Gastroesophageal sphincter (tissue), 4 donors: ENCODE measurements around the gene DUSP9. TPM values are rescaled to one million over a fixed set of nuclear protein-coding genes. Genes with fewer than 3 reads are reported as not detected.
A peak's percentile ranks its signal among the peaks of the same experiment; 100 is the strongest.

Source experiments
- ATAC-seq: fragments of 150-250 bp; one replicate; pipeline ENCODE4 v1.9.1; 2016; ENCODE audit warnings: mild to moderate bottlenecking, moderate library complexity
- H3K27ac ChIP-seq, 4 donors: fragments of 200-600 bp; sonication (generic) in 3 of 4; 1 replicate in 3 of 4; 2 replicates in 1 of 4; pipeline ENCODE4 v1.5.1; 2016 to 2019
- H3K27me3 ChIP-seq: fragments of 200-600 bp; sonication (generic); one replicate; pipeline ENCODE4 v1.5.1; 2019
- H3K36me3 ChIP-seq, 2 donors: fragments of 200-600 bp; sonication (generic); one replicate each; pipeline ENCODE4 v1.5.1; 2019; ENCODE audit warnings: control low read depth in 1 of 2
- H3K4me1 ChIP-seq, 3 donors: fragments of 200-600 bp; sonication (generic); 1 replicate in 2 of 3; 2 replicates in 1 of 3; pipeline ENCODE4 v1.5.1; 2016 to 2019; ENCODE audit warnings: control low read depth in 2 of 3
- H3K4me3 ChIP-seq, 2 donors: fragments of 200-600 bp; sonication (generic); one replicate each; pipeline ENCODE4 v1.5.1; 2019; ENCODE audit warnings: mild to moderate bottlenecking in 1 of 2, moderate library complexity in 1 of 2
- H3K9me3 ChIP-seq, 3 donors: fragments of 200-600 bp; sonication (generic); one replicate each; pipeline ENCODE4 v1.5.1; 2017 to 2019; ENCODE audit warnings: control low read depth in 2 of 3
- CTCF ChIP-seq, 4 experiments: fragments of 200-600 bp in 2 of 4; fragments of 450-650 bp in 2 of 4; sonication (generic) in 1 of 4; IDR thresholded peaks; one replicate each; pipeline ENCODE4 v1.5.1; 2017 to 2019; ENCODE audit warnings: antibody characterized with exemption in 4 of 4, mild to moderate bottlenecking in 2 of 4, moderate library complexity in 2 of 4
- EP300 ChIP-seq: sonication (generic); formaldehyde crosslinking; IDR thresholded peaks from one replicate; pipeline ENCODE4 v1.6.1; 2017; ENCODE audit warnings: antibody characterized with exemption, mild to moderate bottlenecking
- POLR2A ChIP-seq, 2 donors: fragments of 450-650 bp; IDR thresholded peaks; one replicate each; pipeline ENCODE4 v1.6.1; 2017; ENCODE audit warnings: antibody characterized with exemption in 2 of 2, mild to moderate bottlenecking in 2 of 2, moderate library complexity in 1 of 2
- POLR2AphosphoS5 ChIP-seq: sonication (generic); formaldehyde crosslinking; IDR thresholded peaks from one replicate; pipeline ENCODE4 v1.6.1; 2017; ENCODE audit warnings: antibody characterized with exemption
- WGBS, 2 donors: methylation state at CpG; one replicate each; pipeline ENCODE4 v1.1.5; 2018; ENCODE audit warnings: low coverage in 1 of 2; 5-methylcytosine and 5-hydroxymethylcytosine counted together
- small RNA-seq, 4 donors: library from RNA; depleted of rRNA; stranded (forward); fragments of <200 nt; gene quantifications; one replicate each; pipeline ENCODE3, GENCODE V24; 2016
- total RNA-seq, 4 donors: library from RNA; depleted of rRNA; stranded (reverse); fragments of >200 nt; gene quantifications; one replicate each; pipeline ENCODE4 v1.1.0, GENCODE V29; 2016

DUSP9 gene
- total RNA-seq, 4 donors from 2014 or later: not detected

DNA sequence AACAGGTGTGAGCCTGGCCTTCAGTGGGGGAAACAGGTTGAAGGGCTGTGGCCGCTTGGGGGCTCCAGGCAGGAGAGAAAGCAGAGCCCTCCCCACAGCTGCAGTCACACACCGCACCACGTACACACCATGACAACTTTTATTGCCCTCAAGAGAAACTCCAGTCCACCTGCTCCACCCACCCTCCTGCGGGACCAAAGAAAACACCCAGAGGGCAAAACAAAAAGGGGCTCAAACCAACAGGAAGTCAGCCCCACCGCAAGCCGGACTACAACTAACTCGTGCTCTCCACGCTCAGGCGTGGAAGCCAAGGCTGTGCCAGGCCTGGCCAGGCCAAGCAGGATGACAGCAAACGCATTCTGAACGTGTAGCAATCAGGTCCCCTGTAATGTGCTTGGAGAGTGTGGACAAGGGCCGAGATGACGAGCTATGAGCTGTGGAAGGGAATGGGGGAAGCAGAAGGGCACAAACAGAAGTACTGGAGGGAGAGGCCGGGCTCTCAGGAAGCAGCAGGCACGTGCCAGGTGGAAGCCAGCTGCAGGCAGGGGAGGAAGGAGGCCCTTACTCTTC, 53.5 kb downstream of the DUSP9 start:
- Histone ChIP-seq H3K36me3 (peaks cover 0 to 62% of the 10 kb centered on the region in 2 donors), H3K27me3 (no peaks in the 10 kb centered on the region), H3K27ac (peak overlapping the region in 3 of 4 donors; percentile 52 to 55 (median 54)), H3K4me1 (peaks cover 0 to 55% (median 3%) of the 10 kb centered on the region in 3 donors), H3K9me3 (no peaks in the 10 kb centered on the region), H3K4me3 (no peak overlapping the region)
- no peak for TF ChIP-seq POLR2AphosphoS5
- TF ChIP-seq CTCF (IDR thresholded peaks at IDR 0.05): no peak
- TF ChIP-seq EP300: no peak
- no peak for TF ChIP-seq POLR2A (IDR thresholded peaks at IDR 0.05)
- WGBS, 2 donors: 73% methylated on average over 6 of the region's 15 CpGs; no CpG with 5 or more reads in 1 of the 2 donors
- no peak for ATAC-seq

Small RNA genes within 50 kb of the gene (small RNA-seq; reads per million reads assigned to genes)
- gene RN7SL687P: 0 reads per million in 4 donors

Other genes with a start within 250 kb of the DUSP9 start
- gene PNMA6E, start 245.9 kb upstream of the DUSP9 start, total RNA-seq: not detected
- 1 to 10 TPM; 1.5 to 3.8 (median 2.0) TPM for gene ZFP92, start 235.7 kb upstream of the DUSP9 start, total RNA-seq
- gene TREX2, start 201.1 kb upstream of the DUSP9 start, total RNA-seq: 1 to 10 TPM in 2 of 4 donors, under 1 TPM in 2; 0.42 to 1.6 (median 0.87) TPM
- 10 to 100 TPM; 20.2 to 34.0 (median 28.3) TPM for gene HAUS7, start 176.6 kb upstream of the DUSP9 start, total RNA-seq
- gene BGN, start 152.2 kb upstream of the DUSP9 start, total RNA-seq: 10 to 100 TPM; 10.4 to 49.4 (median 16.5) TPM
- under 1 TPM in 3 of 4 donors, not detected in 1; 0.13 to 0.37 (median 0.31) TPM for gene ATP2B3, start 129.6 kb upstream of the DUSP9 start, total RNA-seq
- gene CCNQ, start 48.1 kb upstream of the DUSP9 start, total RNA-seq: 10 to 100 TPM; 30.7 to 57.7 (median 51.4) TPM
- gene PNCK, start 26.6 kb downstream of the DUSP9 start, total RNA-seq: 10 to 100 TPM; 14.4 to 55.9 (median 30.1) TPM
- 10 to 100 TPM; 25.3 to 86.6 (median 37.9) TPM for gene SLC6A8, start 40.7 kb downstream of the DUSP9 start, total RNA-seq
- 100 to 1,000 TPM in 2 of 4 donors, 10 to 100 TPM in 2; 76.1 to 125 (median 104) TPM for gene BCAP31, start 77.2 kb downstream of the DUSP9 start, total RNA-seq
- gene ABCD1, start 77.7 kb downstream of the DUSP9 start, total RNA-seq: 10 to 100 TPM; 14.4 to 38.8 (median 22.0) TPM
- gene PLXNB3, start 117.0 kb downstream of the DUSP9 start, total RNA-seq: 10 to 100 TPM in 3 of 4 donors, 1 to 10 TPM in 1; 9.2 to 19.2 (median 16.8) TPM
- 1 to 10 TPM in 3 of 4 donors, not detected in 1; 3.0 to 4.7 (median 4.4) TPM for gene SRPK3, start 133.8 kb downstream of the DUSP9 start, total RNA-seq
- 100 to 1,000 TPM in 1 of 4 donors, 10 to 100 TPM in 3; 55.5 to 104 (median 59.7) TPM for gene IDH3G, start 147.2 kb downstream of the DUSP9 start, total RNA-seq
- gene SSR4, start 147.5 kb downstream of the DUSP9 start, total RNA-seq: 100 to 1,000 TPM in 2 of 4 donors, 10 to 100 TPM in 2; 75.8 to 126 (median 110) TPM
- 10 to 100 TPM; 10.6 to 48.5 (median 26.4) TPM for gene PDZD4, start 183.3 kb downstream of the DUSP9 start, total RNA-seq
- 10 to 100 TPM; 16.2 to 53.3 (median 26.7) TPM for gene L1CAM, start 239.0 kb downstream of the DUSP9 start, total RNA-seq